ENCODE results near the gene NMRAL1. TPM values are rescaled to one million over a fixed set of nuclear protein-coding genes. Genes with fewer than 3 reads are reported as not detected.

NMRAL1 gene
- polyA plus RNA-seq, 1 of the 3 experiments (the other 2 are of a cell fraction) = 99.9 TPM

GRCh38 chr16:4437366-4437765, 37.1 kb downstream of the NMRAL1 start:
- peaks cover 6% of the 10 kb centered on the region for H3F3A ChIP-seq (replicated peaks; ENCODE audit: insufficient read depth)
- CTCF ChIA-PET = interaction anchor here (0.6 kb wide), 1 partner anchor 97 kb away, joined by 5 read pairs; no protein-coding TSS in a partner anchor
- WGBS (ENCODE audit: low lambda C conversion rate) = 100% methylated on average over 3 of the region's 3 CpGs

DNA sequence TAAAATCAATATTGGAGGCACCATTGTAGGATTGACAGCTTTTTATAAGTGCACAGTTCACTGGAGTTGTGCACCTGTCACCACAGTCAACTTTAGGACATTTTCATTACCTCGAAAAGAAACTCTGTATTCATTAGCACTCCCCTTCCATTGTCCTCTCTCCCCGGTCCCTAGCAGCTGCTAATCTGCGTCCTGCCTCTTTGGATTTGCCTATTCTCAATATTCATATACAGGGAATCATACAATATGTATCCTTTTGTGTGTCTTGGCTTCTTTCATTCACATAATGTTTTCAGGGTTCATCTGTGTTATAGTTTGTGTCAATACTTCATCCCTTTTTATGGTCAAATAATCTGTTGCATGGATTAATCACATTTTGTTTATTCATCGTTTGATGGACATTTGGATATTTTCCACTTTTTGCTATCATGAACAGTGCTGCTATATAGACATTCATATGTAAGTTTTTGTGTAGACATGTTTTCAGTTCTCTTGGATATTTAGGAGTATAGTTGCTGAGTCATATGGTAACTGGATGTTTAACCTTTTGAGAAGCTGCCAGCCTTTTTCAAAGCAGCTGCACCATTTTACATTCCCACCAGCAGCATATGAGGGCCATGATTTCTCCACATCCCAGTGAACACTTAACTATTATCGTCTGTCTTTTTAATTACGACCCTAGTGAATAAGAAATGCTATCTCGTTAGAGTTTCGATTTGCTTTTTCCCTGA, 38.9 kb downstream of the NMRAL1 start:
- Histone ChIP-seq H3K9me3 (no peaks in the 10 kb centered on the region), H3K4me3 (ENCODE audit: low read depth in 2 of 2, low read length in 1 of 2) (no peak overlapping the region), H3F3A (replicated peaks; ENCODE audit: insufficient read depth) (peaks cover 6% of the 10 kb centered on the region), H3K27me3 (ENCODE audit: insufficient read depth) (no peaks in the 10 kb centered on the region), H3K9ac (no peak overlapping the region), H3K27ac (ENCODE audit: low read depth in 2 of 2, low read length in 1 of 2) (no peak overlapping the region), H3K36me3 (replicated peaks in 1 of 2; ENCODE audit: control insufficient read depth in 1 of 2, insufficient read depth in 2 of 2, low read length in 1 of 2) (peaks cover 37 to 39% of the 10 kb centered on the region in 2 experiments), H3K4me1 (ENCODE audit: control insufficient read depth in 1 of 2, insufficient read depth in 2 of 2, low read depth in 1 of 2, low read length in 1 of 2) (no peaks in the 10 kb centered on the region), H4K20me1 (ENCODE audit: insufficient read depth) (no peaks in the 10 kb centered on the region), H3K9me2 (no peaks in the 10 kb centered on the region), H3K79me2 (ENCODE audit: insufficient read depth) (peaks cover 17% of the 10 kb centered on the region; the same call in 1 of the 2 replicates), H2AFZ (ENCODE audit: low read depth) (no peak overlapping the region), H3K4me2 (no peak overlapping the region)
- DNase-seq = no peak
- WGBS (ENCODE audit: low lambda C conversion rate) = 91% methylated on average over 8 of the region's 8 CpGs
- TF ChIP-seq RFX5 (IDR thresholded peaks at IDR 0.05; ENCODE audit: low read length) (no peak), POLR2AphosphoS5 (IDR thresholded peaks at IDR 0.05; ENCODE audit: low read depth, low read length) (no peak), REST (IDR thresholded peaks at IDR 0.05; ENCODE audit: low read depth, low read length) (no peak), NFIC (IDR thresholded peaks at IDR 0.05; ENCODE audit: borderline replicate concordance) (no peak)
- TF ChIP-seq, protein P1, sequence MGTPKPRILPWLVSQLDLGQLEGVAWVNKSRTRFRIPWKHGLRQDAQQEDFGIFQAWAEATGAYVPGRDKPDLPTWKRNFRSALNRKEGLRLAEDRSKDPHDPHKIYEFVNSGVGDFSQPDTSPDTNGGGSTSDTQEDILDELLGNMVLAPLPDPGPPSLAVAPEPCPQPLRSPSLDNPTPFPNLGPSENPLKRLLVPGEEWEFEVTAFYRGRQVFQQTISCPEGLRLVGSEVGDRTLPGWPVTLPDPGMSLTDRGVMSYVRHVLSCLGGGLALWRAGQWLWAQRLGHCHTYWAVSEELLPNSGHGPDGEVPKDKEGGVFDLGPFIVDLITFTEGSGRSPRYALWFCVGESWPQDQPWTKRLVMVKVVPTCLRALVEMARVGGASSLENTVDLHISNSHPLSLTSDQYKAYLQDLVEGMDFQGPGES (IDR thresholded peaks at IDR 0.05; ENCODE audit: low read depth, low read length) = no peak
- POLR2A ChIA-PET = no interaction called here
- CTCF ChIA-PET = no interaction called here

More at GRCh38 chr16:4437366-4437765, 37.1 kb downstream of the NMRAL1 start:
- no peak overlapping the region for H3K9ac ChIP-seq
- POLR2A ChIA-PET = interaction anchor here (0.7 kb wide), 1 partner anchor 39 kb away, joined by 3 read pairs; no protein-coding TSS in a partner anchor
- H3K4me1 ChIP-seq (ENCODE audit: control insufficient read depth in 1 of 2, insufficient read depth in 2 of 2, low read depth in 1 of 2, low read length in 1 of 2) = no peaks in the 10 kb centered on the region
- H3K79me2 ChIP-seq (ENCODE audit: insufficient read depth) = peaks cover 10% of the 10 kb centered on the region; the same call in 1 of the 2 replicates
- no peaks in the 10 kb centered on the region for H3K9me2 ChIP-seq
- no peak overlapping the region for H3K4me2 ChIP-seq
- no peak overlapping the region for H3K4me3 ChIP-seq (ENCODE audit: low read depth in 2 of 2, low read length in 1 of 2)
- H3K9me3 ChIP-seq = no peaks in the 10 kb centered on the region
- no peak overlapping the region for H3K27ac ChIP-seq (ENCODE audit: low read depth in 2 of 2, low read length in 1 of 2)
- H3K27me3 ChIP-seq (ENCODE audit: insufficient read depth) = no peaks in the 10 kb centered on the region
- no peaks in the 10 kb centered on the region for H4K20me1 ChIP-seq (ENCODE audit: insufficient read depth)
- H3K36me3 ChIP-seq (replicated peaks in 1 of 2; ENCODE audit: control insufficient read depth in 1 of 2, insufficient read depth in 2 of 2, low read length in 1 of 2) = peaks cover 43 to 50% of the 10 kb centered on the region in 2 experiments
- H2AFZ ChIP-seq (ENCODE audit: low read depth) = no peak overlapping the region
- TF ChIP-seq EP300 (IDR thresholded peaks at IDR 0.05; ENCODE audit: borderline replicate concordance in 1 of 2, low read depth in 1 of 2, low read length in 1 of 2) = no peak
- no peak for TF ChIP-seq RAD21 (IDR thresholded peaks at IDR 0.05; ENCODE audit: low read length)
- TF ChIP-seq REST (IDR thresholded peaks at IDR 0.05; ENCODE audit: low read depth, low read length) = no peak
- TF ChIP-seq MEF2A (IDR thresholded peaks at IDR 0.05; ENCODE audit: borderline replicate concordance, low read depth) = no peak
- TF ChIP-seq, protein P2, sequence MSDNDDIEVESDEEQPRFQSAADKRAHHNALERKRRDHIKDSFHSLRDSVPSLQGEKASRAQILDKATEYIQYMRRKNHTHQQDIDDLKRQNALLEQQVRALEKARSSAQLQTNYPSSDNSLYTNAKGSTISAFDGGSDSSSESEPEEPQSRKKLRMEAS (IDR thresholded peaks at IDR 0.05; ENCODE audit: low read depth) = no peak
- TF ChIP-seq YY1 (IDR thresholded peaks at IDR 0.05; ENCODE audit: low read depth) = no peak
- TF ChIP-seq RXRA (IDR thresholded peaks at IDR 0.05; ENCODE audit: borderline replicate concordance, low read depth) = no peak
- no peak for TF ChIP-seq SMC3 (IDR thresholded peaks at IDR 0.05; ENCODE audit: low read depth, low read length)
- no peak for TF ChIP-seq FOXM1 (IDR thresholded peaks at IDR 0.05; ENCODE audit: low read depth)
- DNase-seq = no peak
